ENCODE measurements around the gene ZNFX1. TPM values are rescaled to one million over a fixed set of nuclear protein-coding genes. Genes with fewer than 3 reads are reported as not detected.
A peak's percentile ranks its signal among the peaks of the same experiment; 100 is the strongest.

ZNFX1 gene
- total and polyA plus RNA-seq, 9 of the 15 experiments (the other 6 are each of a cell fraction or from before 2014, with no cell fraction given), result 3.8 to 13.8 (median 10.3) TPM

- no peak for TF ChIP-seq CTCF (IDR thresholded peaks at IDR 0.05 in 2 of 3, conservative IDR thresholded peaks at IDR 0.05 in 1 of 3; ENCODE audit: insufficient read depth in 2 of 3, low read depth in 1 of 3, low read length in 3 of 3)
- TF ChIP-seq ZKSCAN8 (CRISPR knock-in tag; IDR thresholded peaks at IDR 0.05), result no peak
- TF ChIP-seq MYBL2 (IDR thresholded peaks at IDR 0.05; ENCODE audit: low read depth), result peak; percentile 85
- no peak for TF ChIP-seq MYBL2 (CRISPR knock-in tag; IDR thresholded peaks at IDR 0.05; ENCODE audit: borderline replicate concordance)
- peak; percentile 47; the same call in 1 of the 2 replicates for TF ChIP-seq LCOR (CRISPR knock-in tag; IDR thresholded peaks at IDR 0.05)
- TF ChIP-seq HNRNPL (IDR thresholded peaks at IDR 0.05; ENCODE audit: low read depth, low read length), result 0 out of 2 replicates have a peak, but pooled peaks have one; percentile 25
- TF ChIP-seq ZNF384 (IDR thresholded peaks at IDR 0.05; ENCODE audit: low read depth, low read length), result no peak
- TF ChIP-seq NFIC (IDR thresholded peaks at IDR 0.05), result peak; percentile 14; the same call in 1 of the 2 replicates
- TF ChIP-seq ARID4B (CRISPR knock-in tag; IDR thresholded peaks at IDR 0.05), result peak; percentile 77; the same call in 1 of the 2 replicates
- peak in 1 of 2 experiments; percentile 72; a peak in 2 of 3 replicates for TF ChIP-seq CBX3 (IDR thresholded peaks at IDR 0.05; ENCODE audit: borderline replicate concordance in 1 of 2, low read length in 2 of 2)
- peak; percentile 8; the same call in 1 of the 2 replicates for TF ChIP-seq TGIF2 (CRISPR knock-in tag; IDR thresholded peaks at IDR 0.05)
- peak; percentile 33; the same call in 1 of the 2 replicates for TF ChIP-seq MAX (CRISPR knock-in tag; IDR thresholded peaks at IDR 0.05)
- no peak for TF ChIP-seq RBM17 (IDR thresholded peaks at IDR 0.05; ENCODE audit: borderline replicate concordance, low read depth, low read length)
- peak; percentile 15; the same call in 1 of the 2 replicates for TF ChIP-seq ATF7 (IDR thresholded peaks at IDR 0.05)
- peak; percentile 85 for TF ChIP-seq RFX1 (IDR thresholded peaks at IDR 0.05)
- TF ChIP-seq ZNF347 (CRISPR knock-in tag; IDR thresholded peaks at IDR 0.05; ENCODE audit: low read depth), result 0 out of 2 replicates have a peak, but pooled peaks have one; percentile 16
- TF ChIP-seq RBM25 (IDR thresholded peaks at IDR 0.05; ENCODE audit: low read depth, low read length, severe bottlenecking), result peak; percentile 39
- TF ChIP-seq DLX4 (CRISPR knock-in tag; IDR thresholded peaks at IDR 0.05), result no peak
- TF ChIP-seq ZEB2 (IDR thresholded peaks at IDR 0.05), result 0 out of 2 replicates have a peak, but pooled peaks have one; percentile 57
- peak; percentile 28; the same call in 1 of the 2 replicates for TF ChIP-seq CXXC5 (CRISPR knock-in tag; IDR thresholded peaks at IDR 0.05)
Observed at GRCh38 chr20:49281059-49281912, 3.4 kb upstream of the ZNFX1 start (continued).
